WTC11 (cell line): Measurements from ENCODE around the gene LAMC1. TPM values are rescaled to one million over a fixed set of nuclear protein-coding genes. Genes with fewer than 3 reads are reported as not detected.

Experiments used
- ATAC-seq: fragments of 200-7000 bp; cut with Tn5 transposase; 2 replicates; pipeline ENCODE4 v1.10.0; 2021; ENCODE audit warnings: mild to moderate bottlenecking, moderate library complexity
- CTCF ChIA-PET: fragments of 300-600 bp; sonication (Branson Sonifier 250); formaldehyde crosslinking; loops from one replicate; lab custom pipeline; 2021; ENCODE audit warnings: antibody characterized with exemption; lab: Charles Lee
- POLR2A ChIA-PET: fragments of 350-600 bp; sonication (Branson Sonifier 250); formaldehyde crosslinking; loops from one replicate; lab custom pipeline; 2021; ENCODE audit warnings: antibody characterized with exemption; lab: Charles Lee
- DNase-seq: peaks from one replicate; pipeline ENCODE4 v3.0.0; 2021; ENCODE audit warnings: low spot score
- H3K27ac Mint-ChIP-seq: 2 replicates; pipeline ENCODE4 v1.8.0; 2021; ENCODE audit warnings: mixed read lengths
- H3K27me3 Mint-ChIP-seq: 2 replicates; pipeline ENCODE4 v1.8.0; 2021; ENCODE audit warnings: low read depth, mild to moderate bottlenecking, moderate library complexity, mixed read lengths
- H3K36me3 Mint-ChIP-seq: 2 replicates; pipeline ENCODE4 v1.8.0; 2021; ENCODE audit warnings: mixed read lengths
- H3K4me1 Mint-ChIP-seq: 2 replicates; pipeline ENCODE4 v1.8.0; 2022; ENCODE audit warnings: mixed read lengths
- H3K4me3 Mint-ChIP-seq: 2 replicates; pipeline ENCODE4 v1.8.0; 2021; ENCODE audit warnings: mild to moderate bottlenecking, moderate library complexity, mixed read lengths
- H3K9me3 Mint-ChIP-seq: 2 replicates; pipeline ENCODE4 v1.8.0; 2021; ENCODE audit warnings: mixed read lengths
- CREB1 ChIP-seq: sonication (generic); formaldehyde crosslinking; IDR thresholded peaks from 2 replicates; pipeline ENCODE4 v1.8.0; 2023; ENCODE audit warnings: mild to moderate bottlenecking, missing genetic modification reagents
- FOXP1 ChIP-seq: sonication (generic); formaldehyde crosslinking; IDR thresholded peaks from 2 replicates; pipeline ENCODE4 v1.8.0; 2022; ENCODE audit warnings: missing genetic modification reagents, mild to moderate bottlenecking, moderate library complexity, borderline replicate concordance
- JAZF1 ChIP-seq: fragments of 250-450 bp; sonication (Bioruptor Pico); IDR thresholded peaks from 2 replicates; pipeline ENCODE4 v1.9.0; 2021; ENCODE audit warnings: moderate library complexity, mild to moderate bottlenecking, inconsistent platforms
- KAT7 ChIP-seq: sonication (generic); formaldehyde crosslinking; IDR thresholded peaks from 2 replicates; pipeline ENCODE4 v1.8.1; 2023; ENCODE audit warnings: missing genetic modification reagents, mild to moderate bottlenecking, borderline replicate concordance
- MXD4 ChIP-seq: fragments of 250-450 bp; sonication (Bioruptor Pico); IDR thresholded peaks from 2 replicates; pipeline ENCODE4 v1.8.0; 2021; ENCODE audit warnings: mild to moderate bottlenecking, moderate library complexity, borderline replicate concordance
- MYBL2 ChIP-seq: sonication (generic); formaldehyde crosslinking; IDR thresholded peaks from 2 replicates; pipeline ENCODE4 v1.8.1; 2023; ENCODE audit warnings: mild to moderate bottlenecking, moderate library complexity, missing genetic modification reagents
- RORB ChIP-seq: fragments of 250-450 bp; sonication (Bioruptor Pico); IDR thresholded peaks from 2 replicates; pipeline ENCODE4 v1.9.0; 2021; ENCODE audit warnings: mild to moderate bottlenecking
- SMAD3 ChIP-seq: sonication (generic); formaldehyde crosslinking; IDR thresholded peaks from 2 replicates; pipeline ENCODE4 v1.8.0; 2022; ENCODE audit warnings: missing genetic modification reagents, mild to moderate bottlenecking, borderline replicate concordance
- SOX15 ChIP-seq: fragments of 250-450 bp; sonication (Bioruptor Pico); IDR thresholded peaks from 2 replicates; pipeline ENCODE4 v1.9.0; 2021; ENCODE audit warnings: mild to moderate bottlenecking
- SP1 ChIP-seq: sonication (generic); formaldehyde crosslinking; conservative IDR thresholded peaks from 2 replicates; pipeline ENCODE4 v1.8.1; 2022; ENCODE audit warnings: missing genetic modification reagents
- ZNF121 ChIP-seq: sonication (generic); formaldehyde crosslinking; IDR thresholded peaks from 2 replicates; pipeline ENCODE4 v1.8.0; 2023; ENCODE audit warnings: missing genetic modification reagents
- ZNF317 ChIP-seq: sonication (generic); formaldehyde crosslinking; IDR thresholded peaks from 2 replicates; pipeline ENCODE4 v1.8.1; 2023; ENCODE audit warnings: low read depth, mild to moderate bottlenecking, moderate library complexity, missing genetic modification reagents, borderline replicate concordance
- ZNF396 ChIP-seq: fragments of 250-450 bp; sonication (Bioruptor Pico); IDR thresholded peaks from 2 replicates; pipeline ENCODE4 v1.8.0; 2021; ENCODE audit warnings: mild to moderate bottlenecking, moderate library complexity, borderline replicate concordance
- ZNF423 ChIP-seq: fragments of 250-450 bp; sonication (Bioruptor Pico); IDR thresholded peaks from 2 replicates; pipeline ENCODE4 v2.1.2; 2022; ENCODE audit warnings: mild to moderate bottlenecking, moderate library complexity
- total RNA-seq: library from RNA; stranded (reverse); gene quantifications from 3 replicates; pipeline ENCODE4 v1.2.3, GENCODE V29; 2021
- TF ChIP-seq, protein P1 (sequence below): sonication (generic); formaldehyde crosslinking; IDR thresholded peaks from 2 replicates; pipeline ENCODE4 v1.8.1; 2023; ENCODE audit warnings: mild to moderate bottlenecking, missing genetic modification reagents
- TF ChIP-seq, protein P2 (sequence below): sonication (generic); formaldehyde crosslinking; IDR thresholded peaks from 2 replicates; pipeline ENCODE4 v1.8.1; 2022; ENCODE audit warnings: missing genetic modification reagents, borderline replicate concordance
- TF ChIP-seq, protein P3 (sequence below): sonication (generic); formaldehyde crosslinking; IDR thresholded peaks from 2 replicates; pipeline ENCODE4 v1.8.1; 2023; ENCODE audit warnings: mild to moderate bottlenecking, missing genetic modification reagents, moderate library complexity
- TF ChIP-seq, protein P4 (sequence below): sonication (generic); formaldehyde crosslinking; IDR thresholded peaks from 2 replicates; pipeline ENCODE4 v1.8.1; 2023; ENCODE audit warnings: mild to moderate bottlenecking, missing genetic modification reagents
- TF ChIP-seq, protein P5 (sequence below): fragments of 200-600 bp; IDR thresholded peaks from 2 replicates; pipeline ENCODE4 v1.8.0; 2022; ENCODE audit warnings: antibody characterized with exemption
- TF ChIP-seq, protein P6 (sequence below): fragments of 250-450 bp; sonication (Bioruptor Pico); IDR thresholded peaks from 2 replicates; pipeline ENCODE4 v1.9.0; 2021; ENCODE audit warnings: mild to moderate bottlenecking, borderline replicate concordance
- TF ChIP-seq, protein P7 (sequence below): sonication (generic); formaldehyde crosslinking; IDR thresholded peaks from 2 replicates; pipeline ENCODE4 v1.8.1; 2022; ENCODE audit warnings: low read depth, missing genetic modification reagents, borderline replicate concordance
- TF ChIP-seq, protein P8 (sequence below): fragments of 250-450 bp; sonication (Bioruptor Pico); IDR thresholded peaks from 2 replicates; pipeline ENCODE4 v1.9.0; 2021; ENCODE audit warnings: moderate library complexity, mild to moderate bottlenecking, inconsistent platforms, borderline replicate concordance

The LAMC1 gene
- total RNA-seq, 1 experiment from 2014 or later: 162 TPM

DNA sequence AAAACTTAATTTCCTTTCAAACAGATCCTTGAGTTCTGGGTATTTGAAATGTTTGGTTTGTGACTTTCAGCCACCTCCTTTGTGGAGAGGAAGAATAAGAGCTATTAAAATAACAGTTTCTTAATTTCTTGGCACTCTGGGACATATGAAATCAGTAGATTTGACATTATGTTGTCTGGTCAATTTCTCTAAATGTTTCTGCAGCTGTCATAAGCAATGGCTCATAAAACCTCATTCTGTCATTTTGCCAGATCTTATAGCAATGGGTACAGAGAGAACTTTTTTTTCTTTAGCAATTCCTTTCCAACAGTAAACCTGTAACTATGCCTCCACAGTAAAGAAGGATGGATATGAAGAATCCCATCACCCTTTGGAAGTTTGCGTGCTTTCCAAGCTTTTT lies 52.6 kb downstream of the LAMC1 start:
- no peak overlapping the region for H3K4me3 Mint-ChIP-seq
- TF ChIP-seq ZNF317 (CRISPR knock-in tag) (no peak), RORB (CRISPR knock-in tag) (no peak), JAZF1 (CRISPR knock-in tag) (no peak)
- TF ChIP-seq, protein P1, sequence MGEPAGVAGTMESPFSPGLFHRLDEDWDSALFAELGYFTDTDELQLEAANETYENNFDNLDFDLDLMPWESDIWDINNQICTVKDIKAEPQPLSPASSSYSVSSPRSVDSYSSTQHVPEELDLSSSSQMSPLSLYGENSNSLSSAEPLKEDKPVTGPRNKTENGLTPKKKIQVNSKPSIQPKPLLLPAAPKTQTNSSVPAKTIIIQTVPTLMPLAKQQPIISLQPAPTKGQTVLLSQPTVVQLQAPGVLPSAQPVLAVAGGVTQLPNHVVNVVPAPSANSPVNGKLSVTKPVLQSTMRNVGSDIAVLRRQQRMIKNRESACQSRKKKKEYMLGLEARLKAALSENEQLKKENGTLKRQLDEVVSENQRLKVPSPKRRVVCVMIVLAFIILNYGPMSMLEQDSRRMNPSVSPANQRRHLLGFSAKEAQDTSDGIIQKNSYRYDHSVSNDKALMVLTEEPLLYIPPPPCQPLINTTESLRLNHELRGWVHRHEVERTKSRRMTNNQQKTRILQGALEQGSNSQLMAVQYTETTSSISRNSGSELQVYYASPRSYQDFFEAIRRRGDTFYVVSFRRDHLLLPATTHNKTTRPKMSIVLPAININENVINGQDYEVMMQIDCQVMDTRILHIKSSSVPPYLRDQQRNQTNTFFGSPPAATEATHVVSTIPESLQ (CRISPR knock-in tag): no peak
- no peak for DNase-seq
- H3K36me3 Mint-ChIP-seq: peaks cover 11% of the 10 kb centered on the region
- ChIA-PET POLR2A (no interaction called here), CTCF (no interaction called here)
- ATAC-seq: no peak
- no peaks in the 10 kb centered on the region for H3K27me3 Mint-ChIP-seq
- H3K9me3 Mint-ChIP-seq: peaks cover 8% of the 10 kb centered on the region
- no peak overlapping the region for H3K27ac Mint-ChIP-seq
- peaks cover 28% of the 10 kb centered on the region for H3K4me1 Mint-ChIP-seq

DNA sequence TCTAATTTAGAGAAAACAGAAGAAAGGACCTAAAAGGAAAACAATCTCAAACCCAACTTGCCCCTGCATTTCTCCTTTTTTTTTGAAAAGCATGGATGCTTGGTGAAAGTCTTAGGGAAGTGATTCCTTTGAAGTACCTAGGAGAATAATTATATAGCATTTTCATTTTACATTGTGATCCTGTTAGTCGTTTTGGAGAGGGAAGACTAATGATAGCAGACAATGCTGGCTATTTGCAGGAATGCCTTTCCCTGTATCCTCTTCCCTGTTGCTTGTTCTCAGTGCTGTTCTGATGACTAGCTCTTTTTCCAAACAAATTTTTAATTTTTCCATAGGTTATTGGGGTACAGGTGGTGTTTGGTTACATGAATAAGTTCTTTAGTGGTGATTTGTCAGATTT lies 53.9 kb downstream of the LAMC1 start:
- no peak overlapping the region for H3K4me3 Mint-ChIP-seq
- DNase-seq (no peak), ATAC-seq (no peak)
- H3K27ac Mint-ChIP-seq: no peak overlapping the region
- no peaks in the 10 kb centered on the region for H3K27me3 Mint-ChIP-seq
- peaks cover 6% of the 10 kb centered on the region for H3K9me3 Mint-ChIP-seq
- ChIA-PET CTCF (no interaction called here), POLR2A (no interaction called here)
- H3K4me1 Mint-ChIP-seq: peaks cover 25% of the 10 kb centered on the region
- H3K36me3 Mint-ChIP-seq: peaks cover 6% of the 10 kb centered on the region
- TF ChIP-seq FOXP1 (CRISPR knock-in tag): no peak
- TF ChIP-seq, protein P2, sequence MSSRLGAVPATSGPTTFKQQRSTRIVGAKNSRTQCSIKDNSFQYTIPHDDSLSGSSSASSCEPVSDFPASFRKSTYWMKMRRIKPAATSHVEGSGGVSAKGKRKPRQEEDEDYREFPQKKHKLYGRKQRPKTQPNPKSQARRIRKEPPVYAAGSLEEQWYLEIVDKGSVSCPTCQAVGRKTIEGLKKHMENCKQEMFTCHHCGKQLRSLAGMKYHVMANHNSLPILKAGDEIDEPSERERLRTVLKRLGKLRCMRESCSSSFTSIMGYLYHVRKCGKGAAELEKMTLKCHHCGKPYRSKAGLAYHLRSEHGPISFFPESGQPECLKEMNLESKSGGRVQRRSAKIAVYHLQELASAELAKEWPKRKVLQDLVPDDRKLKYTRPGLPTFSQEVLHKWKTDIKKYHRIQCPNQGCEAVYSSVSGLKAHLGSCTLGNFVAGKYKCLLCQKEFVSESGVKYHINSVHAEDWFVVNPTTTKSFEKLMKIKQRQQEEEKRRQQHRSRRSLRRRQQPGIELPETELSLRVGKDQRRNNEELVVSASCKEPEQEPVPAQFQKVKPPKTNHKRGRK (CRISPR knock-in tag): no peak
- TF ChIP-seq, protein P3, sequence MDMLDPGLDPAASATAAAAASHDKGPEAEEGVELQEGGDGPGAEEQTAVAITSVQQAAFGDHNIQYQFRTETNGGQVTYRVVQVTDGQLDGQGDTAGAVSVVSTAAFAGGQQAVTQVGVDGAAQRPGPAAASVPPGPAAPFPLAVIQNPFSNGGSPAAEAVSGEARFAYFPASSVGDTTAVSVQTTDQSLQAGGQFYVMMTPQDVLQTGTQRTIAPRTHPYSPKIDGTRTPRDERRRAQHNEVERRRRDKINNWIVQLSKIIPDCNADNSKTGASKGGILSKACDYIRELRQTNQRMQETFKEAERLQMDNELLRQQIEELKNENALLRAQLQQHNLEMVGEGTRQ (CRISPR knock-in tag): no peak
- TF ChIP-seq CREB1 (CRISPR knock-in tag): no peak
- no peak for TF ChIP-seq SP1 (CRISPR knock-in tag)
- TF ChIP-seq, protein P4, sequence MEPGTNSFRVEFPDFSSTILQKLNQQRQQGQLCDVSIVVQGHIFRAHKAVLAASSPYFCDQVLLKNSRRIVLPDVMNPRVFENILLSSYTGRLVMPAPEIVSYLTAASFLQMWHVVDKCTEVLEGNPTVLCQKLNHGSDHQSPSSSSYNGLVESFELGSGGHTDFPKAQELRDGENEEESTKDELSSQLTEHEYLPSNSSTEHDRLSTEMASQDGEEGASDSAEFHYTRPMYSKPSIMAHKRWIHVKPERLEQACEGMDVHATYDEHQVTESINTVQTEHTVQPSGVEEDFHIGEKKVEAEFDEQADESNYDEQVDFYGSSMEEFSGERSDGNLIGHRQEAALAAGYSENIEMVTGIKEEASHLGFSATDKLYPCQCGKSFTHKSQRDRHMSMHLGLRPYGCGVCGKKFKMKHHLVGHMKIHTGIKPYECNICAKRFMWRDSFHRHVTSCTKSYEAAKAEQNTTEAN (CRISPR knock-in tag): no peak
- TF ChIP-seq, protein P5, sequence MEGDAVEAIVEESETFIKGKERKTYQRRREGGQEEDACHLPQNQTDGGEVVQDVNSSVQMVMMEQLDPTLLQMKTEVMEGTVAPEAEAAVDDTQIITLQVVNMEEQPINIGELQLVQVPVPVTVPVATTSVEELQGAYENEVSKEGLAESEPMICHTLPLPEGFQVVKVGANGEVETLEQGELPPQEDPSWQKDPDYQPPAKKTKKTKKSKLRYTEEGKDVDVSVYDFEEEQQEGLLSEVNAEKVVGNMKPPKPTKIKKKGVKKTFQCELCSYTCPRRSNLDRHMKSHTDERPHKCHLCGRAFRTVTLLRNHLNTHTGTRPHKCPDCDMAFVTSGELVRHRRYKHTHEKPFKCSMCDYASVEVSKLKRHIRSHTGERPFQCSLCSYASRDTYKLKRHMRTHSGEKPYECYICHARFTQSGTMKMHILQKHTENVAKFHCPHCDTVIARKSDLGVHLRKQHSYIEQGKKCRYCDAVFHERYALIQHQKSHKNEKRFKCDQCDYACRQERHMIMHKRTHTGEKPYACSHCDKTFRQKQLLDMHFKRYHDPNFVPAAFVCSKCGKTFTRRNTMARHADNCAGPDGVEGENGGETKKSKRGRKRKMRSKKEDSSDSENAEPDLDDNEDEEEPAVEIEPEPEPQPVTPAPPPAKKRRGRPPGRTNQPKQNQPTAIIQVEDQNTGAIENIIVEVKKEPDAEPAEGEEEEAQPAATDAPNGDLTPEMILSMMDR: no peak
- no peak for TF ChIP-seq SMAD3 (CRISPR knock-in tag)
- TF ChIP-seq ZNF423: no peak
- no peak for TF ChIP-seq MYBL2 (CRISPR knock-in tag)
- TF ChIP-seq, protein P6, sequence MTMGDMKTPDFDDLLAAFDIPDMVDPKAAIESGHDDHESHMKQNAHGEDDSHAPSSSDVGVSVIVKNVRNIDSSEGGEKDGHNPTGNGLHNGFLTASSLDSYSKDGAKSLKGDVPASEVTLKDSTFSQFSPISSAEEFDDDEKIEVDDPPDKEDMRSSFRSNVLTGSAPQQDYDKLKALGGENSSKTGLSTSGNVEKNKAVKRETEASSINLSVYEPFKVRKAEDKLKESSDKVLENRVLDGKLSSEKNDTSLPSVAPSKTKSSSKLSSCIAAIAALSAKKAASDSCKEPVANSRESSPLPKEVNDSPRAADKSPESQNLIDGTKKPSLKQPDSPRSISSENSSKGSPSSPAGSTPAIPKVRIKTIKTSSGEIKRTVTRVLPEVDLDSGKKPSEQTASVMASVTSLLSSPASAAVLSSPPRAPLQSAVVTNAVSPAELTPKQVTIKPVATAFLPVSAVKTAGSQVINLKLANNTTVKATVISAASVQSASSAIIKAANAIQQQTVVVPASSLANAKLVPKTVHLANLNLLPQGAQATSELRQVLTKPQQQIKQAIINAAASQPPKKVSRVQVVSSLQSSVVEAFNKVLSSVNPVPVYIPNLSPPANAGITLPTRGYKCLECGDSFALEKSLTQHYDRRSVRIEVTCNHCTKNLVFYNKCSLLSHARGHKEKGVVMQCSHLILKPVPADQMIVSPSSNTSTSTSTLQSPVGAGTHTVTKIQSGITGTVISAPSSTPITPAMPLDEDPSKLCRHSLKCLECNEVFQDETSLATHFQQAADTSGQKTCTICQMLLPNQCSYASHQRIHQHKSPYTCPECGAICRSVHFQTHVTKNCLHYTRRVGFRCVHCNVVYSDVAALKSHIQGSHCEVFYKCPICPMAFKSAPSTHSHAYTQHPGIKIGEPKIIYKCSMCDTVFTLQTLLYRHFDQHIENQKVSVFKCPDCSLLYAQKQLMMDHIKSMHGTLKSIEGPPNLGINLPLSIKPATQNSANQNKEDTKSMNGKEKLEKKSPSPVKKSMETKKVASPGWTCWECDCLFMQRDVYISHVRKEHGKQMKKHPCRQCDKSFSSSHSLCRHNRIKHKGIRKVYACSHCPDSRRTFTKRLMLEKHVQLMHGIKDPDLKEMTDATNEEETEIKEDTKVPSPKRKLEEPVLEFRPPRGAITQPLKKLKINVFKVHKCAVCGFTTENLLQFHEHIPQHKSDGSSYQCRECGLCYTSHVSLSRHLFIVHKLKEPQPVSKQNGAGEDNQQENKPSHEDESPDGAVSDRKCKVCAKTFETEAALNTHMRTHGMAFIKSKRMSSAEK (CRISPR knock-in tag): no peak
- TF ChIP-seq ZNF121: no peak
- TF ChIP-seq, protein P7, sequence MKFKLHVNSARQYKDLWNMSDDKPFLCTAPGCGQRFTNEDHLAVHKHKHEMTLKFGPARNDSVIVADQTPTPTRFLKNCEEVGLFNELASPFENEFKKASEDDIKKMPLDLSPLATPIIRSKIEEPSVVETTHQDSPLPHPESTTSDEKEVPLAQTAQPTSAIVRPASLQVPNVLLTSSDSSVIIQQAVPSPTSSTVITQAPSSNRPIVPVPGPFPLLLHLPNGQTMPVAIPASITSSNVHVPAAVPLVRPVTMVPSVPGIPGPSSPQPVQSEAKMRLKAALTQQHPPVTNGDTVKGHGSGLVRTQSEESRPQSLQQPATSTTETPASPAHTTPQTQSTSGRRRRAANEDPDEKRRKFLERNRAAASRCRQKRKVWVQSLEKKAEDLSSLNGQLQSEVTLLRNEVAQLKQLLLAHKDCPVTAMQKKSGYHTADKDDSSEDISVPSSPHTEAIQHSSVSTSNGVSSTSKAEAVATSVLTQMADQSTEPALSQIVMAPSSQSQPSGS (CRISPR knock-in tag): no peak
- TF ChIP-seq SOX15 (CRISPR knock-in tag): no peak
- TF ChIP-seq, protein P8, sequence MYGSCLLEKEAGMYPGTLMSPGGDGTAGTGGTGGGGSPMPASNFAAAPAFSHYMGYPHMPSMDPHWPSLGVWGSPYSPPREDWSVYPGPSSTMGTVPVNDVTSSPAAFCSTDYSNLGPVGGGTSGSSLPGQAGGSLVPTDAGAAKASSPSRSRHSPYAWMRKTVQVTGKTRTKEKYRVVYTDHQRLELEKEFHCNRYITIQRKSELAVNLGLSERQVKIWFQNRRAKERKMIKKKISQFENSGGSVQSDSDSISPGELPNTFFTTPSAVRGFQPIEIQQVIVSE: no peak
- TF ChIP-seq ZNF396 (CRISPR knock-in tag): no peak
- no peak for TF ChIP-seq KAT7 (CRISPR knock-in tag)
- no peak for TF ChIP-seq MXD4
